ENCODE measurements around the gene TNFRSF17.
"Not testable (repeated sequence)": the region's sequence is repeated elsewhere in the genome, so short reads cannot be mapped to it uniquely, and the experiment has no call there.

Gene TNFRSF17

GRCh38 chr16:11957591-11958395 is 7.2 kb upstream of the TNFRSF17 start:
- Histone ChIP-seq H3K4me1 (ENCODE audit: insufficient read depth, low read length) (peaks cover 4% of the 10 kb centered on the region; the same call in 1 of the 2 replicates), H3K9me3 (ENCODE audit: control insufficient read depth, insufficient read depth, low read length) (no peaks in the 10 kb centered on the region), H3K9ac (ENCODE audit: low read depth, low read length) (no peak overlapping the region), H3K36me3 (ENCODE audit: insufficient read depth, low read length) (no peaks in the 10 kb centered on the region)

GRCh38 chr16:11962457-11962856 is 2.6 kb upstream of the TNFRSF17 start:
- H3K9me3 ChIP-seq (ENCODE audit: control insufficient read depth, insufficient read depth, low read length); H3K36me3 ChIP-seq (ENCODE audit: insufficient read depth, low read length); H3K4me1 ChIP-seq (ENCODE audit: insufficient read depth, low read length); H3K9ac ChIP-seq (ENCODE audit: low read depth, low read length): not testable (repeated sequence)

DNA sequence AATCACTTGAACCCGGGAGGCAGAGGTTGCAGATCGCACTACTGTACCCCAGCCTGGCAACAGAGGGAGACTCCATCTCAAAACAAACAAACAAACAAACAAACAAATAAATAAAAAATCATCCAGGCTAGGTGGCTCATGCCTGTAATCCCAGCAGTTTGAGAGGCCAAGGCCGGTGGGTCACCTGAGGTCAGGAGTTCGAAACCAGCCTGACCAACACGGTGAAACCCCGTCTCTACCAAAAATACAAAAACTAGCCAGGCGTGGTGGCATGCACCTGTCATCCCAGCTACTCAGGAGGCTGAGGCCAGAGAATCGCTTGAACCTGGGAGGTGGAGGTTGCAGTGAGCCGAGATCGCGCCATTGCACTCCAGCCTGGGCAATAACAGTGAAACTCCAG is 2.0 kb upstream of the TNFRSF17 start:
- not testable (repeated sequence) for H3K9me3 ChIP-seq (ENCODE audit: control insufficient read depth, insufficient read depth, low read length); H3K36me3 ChIP-seq (ENCODE audit: insufficient read depth, low read length); H3K4me1 ChIP-seq (ENCODE audit: insufficient read depth, low read length); H3K9ac ChIP-seq (ENCODE audit: low read depth, low read length)

DNA sequence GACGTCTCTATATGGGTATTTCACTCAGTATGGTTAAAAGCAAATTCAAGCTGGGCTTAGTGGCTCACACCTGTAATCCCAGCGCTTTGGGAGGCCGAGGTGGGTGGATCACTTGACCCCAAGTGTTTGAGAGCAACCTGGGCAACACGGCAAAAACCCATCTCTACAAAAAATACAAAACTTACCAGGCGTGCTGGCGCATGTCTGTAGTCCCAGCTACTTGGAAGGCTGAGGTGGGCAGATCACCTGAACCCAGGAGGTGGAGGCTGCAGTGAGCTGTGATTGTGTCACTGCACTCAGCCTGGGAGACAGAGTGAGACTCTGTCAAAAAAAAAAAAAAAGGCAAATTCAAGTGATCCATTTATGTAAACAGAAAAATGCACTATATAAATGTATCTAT is 1.3 kb upstream of the TNFRSF17 start:
- Histone ChIP-seq H3K4me1 (ENCODE audit: insufficient read depth, low read length) (no peaks in the 10 kb centered on the region), H3K36me3 (ENCODE audit: insufficient read depth, low read length) (no peaks in the 10 kb centered on the region), H3K9ac (ENCODE audit: low read depth, low read length) (no peak overlapping the region), H3K9me3 (ENCODE audit: control insufficient read depth, insufficient read depth, low read length) (no peaks in the 10 kb centered on the region)

GRCh38 chr16:11966173-11966572 is 1.2 kb downstream of the TNFRSF17 start:
- no peak overlapping the region for H3K9ac ChIP-seq (ENCODE audit: low read depth, low read length)
- H3K9me3 ChIP-seq (ENCODE audit: control insufficient read depth, insufficient read depth, low read length), result no peaks in the 10 kb centered on the region
- no peaks in the 10 kb centered on the region for H3K4me1 ChIP-seq (ENCODE audit: insufficient read depth, low read length)
- no peaks in the 10 kb centered on the region for H3K36me3 ChIP-seq (ENCODE audit: insufficient read depth, low read length)

DNA sequence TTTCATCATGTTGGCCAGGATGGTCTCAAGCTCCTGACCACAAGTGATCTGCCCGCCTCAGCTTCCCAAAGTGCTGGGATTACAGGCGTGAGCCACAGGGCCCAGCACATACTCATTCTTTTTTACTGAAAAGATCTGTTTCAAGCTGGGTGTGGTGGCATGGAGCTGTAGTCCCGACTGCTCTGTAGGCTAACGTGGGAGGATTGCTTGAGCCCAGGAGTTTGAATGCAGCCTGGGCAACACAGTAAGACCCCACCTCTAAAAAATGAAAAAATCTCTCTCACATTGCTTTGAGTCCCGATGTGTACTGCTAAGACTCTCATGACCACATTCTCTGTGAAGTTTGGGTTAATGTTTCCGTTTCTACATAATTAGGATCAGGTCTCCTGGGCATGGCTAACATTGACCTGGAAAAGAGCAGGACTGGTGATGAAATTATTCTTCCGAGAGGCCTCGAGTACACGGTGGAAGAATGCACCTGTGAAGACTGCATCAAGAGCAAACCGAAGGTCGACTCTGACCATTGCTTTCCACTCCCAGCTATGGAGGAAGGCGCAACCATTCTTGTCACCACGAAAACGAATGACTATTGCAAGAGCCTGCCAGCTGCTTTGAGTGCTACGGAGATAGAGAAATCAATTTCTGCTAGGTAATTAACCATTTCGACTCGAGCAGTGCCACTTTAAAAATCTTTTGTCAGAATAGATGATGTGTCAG is 2.3 kb downstream of the TNFRSF17 start:
- Histone ChIP-seq H3K9ac (ENCODE audit: low read depth, low read length) (no peak overlapping the region), H3K36me3 (ENCODE audit: insufficient read depth, low read length) (no peaks in the 10 kb centered on the region), H3K4me1 (ENCODE audit: insufficient read depth, low read length) (no peaks in the 10 kb centered on the region)

GRCh38 chr16:11968577-11968976 is 3.6 kb downstream of the TNFRSF17 start:
- H3K4me1 ChIP-seq (ENCODE audit: insufficient read depth, low read length), result no peaks in the 10 kb centered on the region
- H3K9me3 ChIP-seq (ENCODE audit: control insufficient read depth, insufficient read depth, low read length), result no peaks in the 10 kb centered on the region
- no peak overlapping the region for H3K9ac ChIP-seq (ENCODE audit: low read depth, low read length)
- H3K36me3 ChIP-seq (ENCODE audit: insufficient read depth, low read length), result no peaks in the 10 kb centered on the region

More for the DNA sequence above, 2.3 kb downstream of the TNFRSF17 start:
- H3K9me3 ChIP-seq (ENCODE audit: control insufficient read depth, insufficient read depth, low read length), result no peaks in the 10 kb centered on the region

DNA sequence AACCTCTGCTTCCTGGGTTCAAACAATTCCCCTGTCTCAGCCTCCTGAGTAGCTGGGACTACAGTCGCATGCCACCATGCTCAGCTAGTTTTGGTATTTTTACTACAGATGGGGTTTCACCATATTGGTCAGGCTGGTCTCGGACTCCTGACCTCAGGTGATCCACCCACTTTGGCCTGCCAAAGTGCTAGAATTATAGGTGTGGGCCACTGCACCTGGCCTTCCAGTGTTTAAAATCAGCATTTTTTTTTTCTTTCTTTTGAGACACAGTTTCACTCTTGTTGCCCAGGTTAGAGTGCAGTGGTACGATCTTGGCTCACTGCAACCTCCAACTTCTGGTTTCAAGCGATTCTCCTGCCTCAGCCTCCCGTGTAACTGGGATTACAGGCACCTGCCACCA is 5.3 kb downstream of the TNFRSF17 start:
- H3K36me3 ChIP-seq (ENCODE audit: insufficient read depth, low read length); H3K9me3 ChIP-seq (ENCODE audit: control insufficient read depth, insufficient read depth, low read length); H3K9ac ChIP-seq (ENCODE audit: low read depth, low read length); H3K4me1 ChIP-seq (ENCODE audit: insufficient read depth, low read length): not testable (repeated sequence)

- H3K9me3 ChIP-seq (ENCODE audit: control insufficient read depth, insufficient read depth, low read length), result no peaks in the 10 kb centered on the region
- no peak overlapping the region for H3K9ac ChIP-seq (ENCODE audit: low read depth, low read length)
- H3K4me1 ChIP-seq (ENCODE audit: insufficient read depth, low read length), result no peaks in the 10 kb centered on the region
- no peaks in the 10 kb centered on the region for H3K36me3 ChIP-seq (ENCODE audit: insufficient read depth, low read length)
These were observed 7.1 kb downstream of the TNFRSF17 start for GRCh38 chr16:11972128-11972527.

DNA sequence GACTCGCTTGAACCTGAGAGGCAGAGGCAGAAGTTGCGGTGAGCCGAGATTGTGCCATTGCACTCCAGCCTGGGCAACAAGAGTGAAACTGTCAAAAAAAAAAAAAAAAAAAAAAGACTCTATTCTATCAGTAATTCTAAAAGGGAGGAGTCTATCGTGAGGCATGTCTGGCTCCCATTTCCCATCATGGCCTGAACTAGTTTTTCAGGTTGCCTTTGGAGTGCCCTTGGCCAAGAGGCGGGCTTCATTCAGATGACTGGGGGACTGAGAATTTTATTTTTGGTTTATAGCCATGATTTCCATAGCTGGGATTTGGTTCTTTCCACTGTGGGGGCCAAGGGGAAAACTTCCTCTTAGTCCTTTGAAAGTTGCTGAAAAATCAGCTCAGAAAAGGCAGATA is 8.1 kb downstream of the TNFRSF17 start:
- Histone ChIP-seq H3K9me3 (ENCODE audit: control insufficient read depth, insufficient read depth, low read length) (no peaks in the 10 kb centered on the region), H3K4me1 (ENCODE audit: insufficient read depth, low read length) (no peaks in the 10 kb centered on the region), H3K9ac (ENCODE audit: low read depth, low read length) (no peak overlapping the region), H3K36me3 (ENCODE audit: insufficient read depth, low read length) (no peaks in the 10 kb centered on the region)

DNA sequence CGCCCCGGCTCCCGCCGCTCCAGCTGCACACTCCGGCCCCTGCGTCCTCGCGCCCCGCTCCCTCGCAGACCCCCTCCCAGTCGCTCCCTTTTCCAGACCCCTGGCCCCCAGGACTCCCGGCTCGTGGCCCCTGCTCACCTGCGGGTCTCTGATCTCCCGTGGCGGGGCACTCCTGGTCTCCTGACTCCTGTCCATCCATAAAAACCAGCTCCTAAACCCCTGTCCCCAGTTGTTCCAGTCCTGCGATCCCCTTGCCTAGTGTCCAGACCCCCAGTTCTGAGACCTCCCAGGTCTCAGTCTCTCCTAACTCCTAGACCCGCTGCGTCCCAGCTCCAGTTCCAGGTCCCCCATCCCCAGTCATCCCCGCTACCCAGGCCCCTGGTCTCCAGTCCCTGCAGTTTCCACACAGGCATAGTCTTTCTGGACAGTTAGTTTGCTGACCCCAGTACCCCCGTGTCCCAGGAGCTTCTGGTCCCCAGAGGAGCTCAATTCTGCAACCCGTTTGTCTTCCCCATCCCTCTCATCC is 11.9 kb downstream of the TNFRSF17 start:
- Histone ChIP-seq H3K9ac (ENCODE audit: low read depth, low read length) (peak overlapping the region; percentile 76), H3K36me3 (ENCODE audit: insufficient read depth, low read length) (no peaks in the 10 kb centered on the region), H3K4me1 (ENCODE audit: insufficient read depth, low read length) (no peaks in the 10 kb centered on the region), H3K9me3 (ENCODE audit: control insufficient read depth, insufficient read depth, low read length) (no peaks in the 10 kb centered on the region)

- peak overlapping the region; percentile 76; the same call in 1 of the 2 replicates for H3K9ac ChIP-seq (ENCODE audit: low read depth, low read length)
- H3K9me3 ChIP-seq (ENCODE audit: control insufficient read depth, insufficient read depth, low read length), result no peaks in the 10 kb centered on the region
- no peaks in the 10 kb centered on the region for H3K4me1 ChIP-seq (ENCODE audit: insufficient read depth, low read length)
- no peaks in the 10 kb centered on the region for H3K36me3 ChIP-seq (ENCODE audit: insufficient read depth, low read length)
These were observed 12.5 kb downstream of the TNFRSF17 start for GRCh38 chr16:11977376-11978041.

DNA sequence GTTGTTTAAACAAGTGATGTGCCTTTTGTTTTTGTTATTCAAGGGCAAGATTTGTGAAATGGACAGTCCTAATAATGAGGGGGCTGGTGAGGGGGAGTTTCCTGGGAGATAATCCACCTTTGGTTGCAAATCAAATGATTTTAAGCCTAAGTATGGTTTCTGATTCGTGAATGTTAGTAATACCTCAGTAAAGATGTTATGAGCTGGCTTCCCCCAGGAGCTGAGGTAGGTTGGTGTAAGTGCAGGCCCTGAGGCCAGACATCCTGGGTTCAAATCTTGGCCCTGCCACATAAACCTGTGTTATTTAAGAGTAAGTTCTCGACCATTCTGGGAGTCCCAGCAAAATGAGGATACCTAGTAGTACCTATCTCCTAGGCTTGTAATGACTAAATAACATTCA is 13.1 kb downstream of the TNFRSF17 start:
- no peaks in the 10 kb centered on the region for H3K4me1 ChIP-seq (ENCODE audit: insufficient read depth, low read length)
- H3K9me3 ChIP-seq (ENCODE audit: control insufficient read depth, insufficient read depth, low read length), result no peaks in the 10 kb centered on the region
- H3K36me3 ChIP-seq (ENCODE audit: insufficient read depth, low read length), result no peaks in the 10 kb centered on the region
- H3K9ac ChIP-seq (ENCODE audit: low read depth, low read length), result peak overlapping the region; percentile 76; the same call in 1 of the 2 replicates

DNA sequence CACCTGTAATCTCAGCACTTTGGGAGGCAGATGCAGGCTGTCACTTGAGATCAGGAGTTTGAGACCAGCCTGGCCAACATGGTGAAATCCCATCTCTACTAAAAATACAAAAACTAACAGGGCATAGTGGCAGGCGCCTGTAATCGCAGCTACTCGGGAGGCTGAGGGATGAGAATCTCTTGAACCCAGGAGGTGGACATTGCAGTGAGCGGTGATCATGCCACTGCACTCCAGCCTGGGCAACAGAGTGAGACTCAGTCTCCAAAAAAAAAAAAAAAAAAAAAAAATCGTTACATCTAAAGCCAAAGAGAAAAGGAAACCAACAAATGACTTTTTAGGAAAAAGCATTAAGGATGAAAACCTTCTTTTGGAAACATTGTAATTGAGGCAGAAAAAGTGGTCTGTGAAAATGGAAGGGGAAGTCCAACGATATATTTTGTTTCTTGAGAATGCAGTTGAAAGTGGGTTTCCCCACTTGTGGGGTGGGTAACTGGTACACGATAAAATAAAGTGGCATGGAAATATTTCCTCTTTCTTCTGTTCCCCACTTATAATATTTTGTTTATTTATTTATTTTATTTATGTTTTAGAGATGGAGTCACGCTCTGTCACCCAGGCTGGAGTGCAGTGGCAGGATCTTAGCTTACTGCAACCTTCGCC is 14.1 kb downstream of the TNFRSF17 start:
- Histone ChIP-seq H3K36me3 (ENCODE audit: insufficient read depth, low read length) (no peaks in the 10 kb centered on the region), H3K4me1 (ENCODE audit: insufficient read depth, low read length) (no peaks in the 10 kb centered on the region), H3K9me3 (ENCODE audit: control insufficient read depth, insufficient read depth, low read length) (no peaks in the 10 kb centered on the region), H3K9ac (ENCODE audit: low read depth, low read length) (no peak overlapping the region)

Measured in ES-I3 (cell line).